AML-193 (cell line): ENCODE data around the gene GRK6.
"Not testable (repeated sequence)": the region's sequence is repeated elsewhere in the genome, so short reads cannot be mapped to it uniquely, and the experiment has no call there.

ENCODE experiments used
- DNase-seq, 2 experiments: peaks; one replicate each; lab custom pipeline; 2025; lab: John Stamatoyannopoulos, UW

GRK6 gene

GRCh38 chr5:177399997-177400868 lies 26.2 kb upstream of the GRK6 start, which contains the start of gene PFN3:
PFN3 (minus strand) TSS chr5:177400661; CDS start chr5:177400576, 85 bp downstream.
- no peak for DNase-seq

DNA sequence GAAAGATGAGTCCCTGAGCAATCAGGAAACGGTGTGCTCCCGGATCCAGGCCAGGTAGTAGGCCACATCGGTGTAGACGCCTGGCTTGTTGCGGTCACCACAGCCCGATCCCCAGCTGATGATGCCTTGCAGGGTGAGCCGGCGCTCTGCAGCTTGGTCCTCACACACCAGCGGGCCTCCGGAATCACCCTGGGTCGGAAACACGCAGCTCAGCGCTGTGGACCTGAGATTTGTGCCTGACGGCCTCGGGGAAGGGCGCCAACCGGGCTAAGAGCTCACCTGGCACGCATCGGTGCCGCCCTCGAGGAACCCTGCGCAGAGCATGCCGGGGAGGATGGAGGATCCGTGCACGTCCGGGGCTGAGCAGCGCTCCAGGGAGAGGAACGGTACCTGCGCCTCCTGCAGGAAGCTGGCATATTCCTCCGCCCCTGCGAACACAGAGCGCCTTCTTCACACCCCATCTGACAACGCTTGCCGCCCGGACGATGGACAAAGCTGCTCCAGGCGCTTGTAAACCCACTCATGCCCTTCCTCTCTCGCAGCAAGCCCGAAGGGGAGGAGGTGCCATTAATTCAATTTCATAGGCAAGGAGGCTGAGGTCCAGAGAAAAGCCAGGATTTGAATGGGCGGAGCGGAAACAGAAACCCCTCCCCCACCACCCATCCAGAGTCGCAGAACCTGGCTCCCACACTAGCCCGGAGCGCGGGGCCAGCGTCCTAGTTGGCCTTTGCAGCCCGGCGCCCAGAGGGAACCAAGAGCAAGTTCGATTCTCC lies 24.0 kb upstream of the GRK6 start:
- no peak for DNase-seq

- DNase-seq = peak; percentile 12 to 31
Measured at GRCh38 chr5:177403102-177403791, 23.2 kb upstream of the GRK6 start.

DNA sequence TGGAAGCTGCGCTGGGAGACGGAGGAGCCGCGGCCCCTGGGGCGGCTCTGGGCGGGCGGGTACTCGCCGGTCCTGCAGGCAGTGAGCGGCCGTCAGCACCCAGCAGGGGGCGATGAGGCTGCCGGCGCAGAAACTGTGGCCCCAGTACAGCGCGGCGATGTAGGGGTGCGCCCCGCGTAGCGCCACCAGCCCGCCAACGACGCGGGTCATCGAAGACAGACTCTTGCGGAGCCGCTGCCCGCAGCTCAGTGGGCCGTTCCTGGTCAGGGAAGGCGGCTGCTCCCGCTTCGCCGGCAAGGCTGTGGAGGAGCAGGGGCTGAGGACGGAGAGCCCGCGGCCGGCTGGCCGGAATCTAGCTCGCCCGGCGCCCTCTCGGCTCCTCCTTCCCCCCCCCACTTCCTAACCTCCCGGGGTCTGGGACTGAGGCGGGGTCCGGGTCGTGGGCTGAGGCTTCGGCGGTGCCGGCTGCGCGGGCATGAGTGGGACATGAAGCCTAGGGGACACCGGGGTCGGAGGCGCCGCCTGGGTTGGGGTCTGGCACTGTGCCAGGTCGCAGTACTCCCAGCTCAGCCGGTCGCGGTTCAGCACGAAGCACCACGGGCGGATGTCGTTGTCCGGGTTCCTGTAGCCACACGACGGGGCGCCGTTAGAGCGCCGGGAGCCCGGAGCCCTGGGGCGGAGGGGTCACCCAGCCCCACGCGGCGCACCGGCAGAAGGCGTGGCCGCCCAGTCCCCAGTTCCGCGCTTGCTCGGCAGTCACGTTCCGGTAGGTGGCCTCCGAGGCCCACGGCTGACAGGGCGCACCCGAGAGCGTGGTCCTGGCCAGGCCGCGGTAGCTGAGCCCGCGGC lies 22.5 kb upstream of the GRK6 start:
- DNase-seq = peak; percentile 81 to 84

DNA sequence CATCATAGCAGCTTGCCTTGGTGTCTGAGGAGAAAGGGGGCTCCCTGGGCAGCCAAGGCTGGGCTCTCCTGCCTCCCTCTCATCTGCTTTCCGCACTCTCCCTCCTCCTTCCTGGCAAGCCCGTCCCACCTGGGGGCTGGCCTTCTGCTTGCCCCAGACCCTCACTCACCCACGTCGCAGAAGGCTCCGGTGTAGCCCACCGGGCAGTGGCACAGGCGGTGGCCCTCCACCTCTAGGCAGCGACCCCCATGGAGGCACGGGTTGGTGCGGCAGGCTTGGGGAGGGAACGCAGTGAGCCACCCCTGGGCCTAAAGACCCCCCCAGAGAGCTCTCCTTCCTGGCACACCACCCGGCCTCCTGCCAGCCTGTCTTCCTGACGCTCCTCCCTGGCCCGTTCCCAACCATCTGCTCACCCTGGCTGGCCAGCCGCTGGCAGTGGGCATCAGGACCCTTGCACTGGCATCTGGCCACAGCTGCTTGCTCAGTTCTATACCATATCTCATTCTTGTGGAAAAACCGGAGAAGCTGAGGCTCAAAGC lies 21.8 kb upstream of the GRK6 start:
- DNase-seq = no peak

DNA sequence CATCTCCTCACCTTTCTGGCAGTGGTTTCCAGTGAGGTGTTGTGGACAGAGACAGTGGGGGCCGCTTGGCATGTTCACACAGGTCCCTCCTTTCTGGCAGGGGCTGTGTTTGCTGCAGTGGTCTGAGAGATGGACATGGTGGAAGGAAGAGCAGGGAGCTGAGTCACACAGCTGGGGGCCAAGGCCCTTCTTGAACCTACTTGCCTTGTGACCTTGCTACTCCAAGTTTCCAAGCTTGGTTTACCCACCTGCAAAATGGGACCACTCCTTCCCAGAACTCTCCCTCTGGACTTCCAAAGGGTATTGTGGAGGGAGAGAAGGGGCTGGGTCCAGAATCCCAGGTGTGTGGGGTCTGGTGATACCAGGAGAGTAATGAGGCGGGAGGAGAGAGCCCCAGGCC lies 21.2 kb upstream of the GRK6 start:
- no peak for DNase-seq

DNA sequence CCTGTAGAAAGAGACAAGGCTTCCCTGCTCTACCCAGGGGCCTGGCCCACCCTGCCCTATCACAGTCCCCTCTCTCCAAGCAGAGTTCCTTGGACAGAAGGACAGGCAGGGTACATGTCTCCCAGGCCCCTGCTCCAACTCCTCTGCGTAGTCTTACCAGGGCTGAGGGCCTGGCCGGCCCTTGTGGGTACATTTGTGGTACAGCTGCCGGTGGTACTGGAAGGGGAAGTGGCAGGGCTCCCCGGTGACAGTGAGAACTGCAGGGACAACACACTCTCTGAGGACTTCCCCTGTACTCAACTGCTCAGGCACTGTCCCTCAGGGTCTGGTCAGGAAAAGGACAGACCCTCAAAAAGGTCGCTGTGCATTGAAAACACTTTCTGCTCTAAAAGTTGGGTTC lies 20.7 kb upstream of the GRK6 start:
- peak; percentile 83 to 91 for DNase-seq

DNA sequence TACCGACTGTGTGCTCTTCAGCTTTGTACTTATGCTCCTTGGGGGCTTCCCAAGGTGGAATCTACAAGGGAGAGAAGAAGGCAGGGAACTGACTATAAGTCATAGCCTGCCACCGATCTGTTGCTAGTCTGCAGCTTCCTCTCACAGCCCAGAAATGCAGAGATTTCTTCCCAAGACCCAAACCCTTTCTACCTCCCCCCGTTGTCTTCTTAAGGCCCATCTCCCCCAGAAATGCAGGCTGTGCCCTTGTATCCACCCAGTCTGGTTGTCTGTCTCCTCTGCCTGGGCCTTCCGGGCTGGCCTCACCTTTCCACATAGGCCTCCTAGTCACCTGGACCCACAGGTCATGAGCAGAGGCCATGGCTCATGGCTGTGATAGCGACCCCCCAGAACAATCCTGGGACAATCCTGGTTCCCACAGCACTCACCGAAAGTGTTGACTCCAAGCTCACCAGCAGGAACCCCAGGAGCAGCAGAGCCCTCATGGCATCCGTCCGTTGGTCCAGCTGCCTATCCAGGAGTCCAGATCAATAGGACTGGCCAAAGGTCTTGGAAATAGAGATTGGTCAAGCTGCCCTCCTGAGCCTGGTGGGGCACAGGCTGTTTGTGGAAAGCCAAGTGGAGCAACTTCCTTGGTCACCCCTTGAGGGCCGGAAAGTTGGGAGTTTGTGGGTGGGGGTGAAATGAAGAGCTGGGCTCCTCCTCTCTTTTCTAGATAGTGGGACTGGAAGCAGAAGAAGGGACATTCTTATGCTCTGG lies 17.3 kb upstream of the GRK6 start, which contains the start of gene F12:
Gene F12 (minus strand): TSS at position 522 of the 759 bp plus-strand sequence. CDS start 37 bp downstream, at position 485.
- DNase-seq = no peak

DNA sequence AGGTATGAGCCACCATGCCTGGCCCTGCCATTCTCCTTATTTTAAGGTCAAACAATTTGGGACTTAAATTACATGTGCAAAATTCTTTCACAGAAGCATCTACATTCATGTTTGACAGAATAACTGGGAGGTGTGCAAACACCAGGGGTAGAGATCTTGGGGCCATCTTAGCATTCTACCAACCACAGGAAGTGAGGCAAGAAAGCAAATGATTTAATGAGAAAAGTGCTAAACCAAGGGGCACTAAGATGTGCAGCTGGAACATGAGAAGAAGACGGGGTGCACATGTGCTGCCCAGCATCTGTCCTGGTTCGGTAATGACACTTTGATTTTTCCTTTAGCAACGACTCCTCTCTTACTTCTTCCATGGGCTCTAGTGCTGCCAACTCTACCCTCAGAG lies 15.9 kb upstream of the GRK6 start:
- peak in 1 of 2 experiments; percentile 21 for DNase-seq

DNA sequence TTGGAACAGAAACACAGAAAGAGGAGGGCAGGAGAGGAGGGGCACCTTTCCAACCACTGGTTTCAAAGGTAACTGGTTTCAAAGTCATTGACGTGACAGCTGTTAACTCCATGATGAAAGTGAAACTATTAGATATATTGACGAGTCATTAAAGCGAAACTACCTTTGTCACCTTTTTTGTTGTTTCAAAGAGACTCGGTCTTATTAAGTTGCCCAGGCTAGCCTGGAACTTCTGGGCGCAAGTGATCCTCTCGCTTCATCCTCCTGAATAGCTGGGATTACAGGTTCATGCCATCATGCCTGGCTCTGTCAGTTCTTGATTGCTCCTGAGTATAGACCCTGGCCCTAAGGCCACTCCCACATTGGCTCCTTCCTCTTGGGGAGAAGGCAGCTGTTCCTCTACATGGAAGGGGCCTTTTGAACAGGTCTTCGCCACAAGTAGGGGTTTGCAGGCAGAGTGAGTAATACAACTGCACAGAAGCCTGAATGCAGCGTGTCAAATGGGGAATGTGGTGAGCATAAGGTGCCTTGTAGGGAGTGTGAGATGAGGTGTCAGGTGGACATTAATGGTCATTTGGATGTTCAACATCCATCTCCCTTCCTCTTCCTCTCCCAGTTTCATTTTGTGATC lies 13.8 kb upstream of the GRK6 start:
- DNase-seq = no peak

DNA sequence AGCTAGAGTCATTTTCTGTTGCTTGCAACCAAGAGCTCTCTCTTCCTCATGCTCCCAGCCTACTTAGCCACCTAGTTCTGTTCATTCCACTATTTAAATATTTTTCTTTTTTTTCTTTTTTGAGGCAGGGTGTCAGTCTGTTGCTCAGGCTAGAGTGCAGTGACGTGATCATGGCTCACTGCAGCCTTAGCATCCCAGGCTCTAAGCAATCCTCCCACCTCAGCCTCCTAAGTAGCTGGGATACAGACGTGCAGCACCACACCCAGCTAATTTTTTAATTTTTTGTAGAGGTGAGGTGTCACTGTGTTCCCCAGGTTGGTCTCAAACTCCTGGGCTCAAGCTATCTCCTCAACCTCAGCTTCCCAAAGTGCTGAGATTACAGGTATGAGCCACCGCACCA lies 12.0 kb upstream of the GRK6 start:
- DNase-seq = no peak

- DNase-seq = not testable (repeated sequence)
Measured at GRCh38 chr5:177417081-177417480, 9.4 kb upstream of the GRK6 start.

DNA sequence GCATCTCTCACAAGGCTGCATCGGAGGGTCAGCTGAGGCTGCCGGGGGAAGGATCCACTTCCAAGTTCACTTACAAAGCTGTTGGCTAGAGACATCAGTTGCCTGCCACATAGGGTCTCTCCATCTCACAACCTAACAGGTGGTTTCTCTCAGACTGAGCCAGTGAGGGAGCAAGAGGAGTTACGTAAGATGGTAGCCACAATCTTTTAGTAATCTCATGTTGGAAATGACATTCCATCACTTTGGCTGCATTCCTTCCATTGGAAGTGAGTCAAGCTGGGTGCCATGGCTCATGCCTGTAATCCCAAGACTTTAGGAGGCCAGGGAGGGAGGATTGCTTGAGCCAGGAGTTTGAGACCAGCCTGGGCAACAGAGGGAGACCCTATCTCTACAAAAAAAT lies 7.4 kb upstream of the GRK6 start:
- DNase-seq = no peak

GRCh38 chr5:177420472-177420871 lies 6.0 kb upstream of the GRK6 start:
- not testable (repeated sequence) for DNase-seq

DNA sequence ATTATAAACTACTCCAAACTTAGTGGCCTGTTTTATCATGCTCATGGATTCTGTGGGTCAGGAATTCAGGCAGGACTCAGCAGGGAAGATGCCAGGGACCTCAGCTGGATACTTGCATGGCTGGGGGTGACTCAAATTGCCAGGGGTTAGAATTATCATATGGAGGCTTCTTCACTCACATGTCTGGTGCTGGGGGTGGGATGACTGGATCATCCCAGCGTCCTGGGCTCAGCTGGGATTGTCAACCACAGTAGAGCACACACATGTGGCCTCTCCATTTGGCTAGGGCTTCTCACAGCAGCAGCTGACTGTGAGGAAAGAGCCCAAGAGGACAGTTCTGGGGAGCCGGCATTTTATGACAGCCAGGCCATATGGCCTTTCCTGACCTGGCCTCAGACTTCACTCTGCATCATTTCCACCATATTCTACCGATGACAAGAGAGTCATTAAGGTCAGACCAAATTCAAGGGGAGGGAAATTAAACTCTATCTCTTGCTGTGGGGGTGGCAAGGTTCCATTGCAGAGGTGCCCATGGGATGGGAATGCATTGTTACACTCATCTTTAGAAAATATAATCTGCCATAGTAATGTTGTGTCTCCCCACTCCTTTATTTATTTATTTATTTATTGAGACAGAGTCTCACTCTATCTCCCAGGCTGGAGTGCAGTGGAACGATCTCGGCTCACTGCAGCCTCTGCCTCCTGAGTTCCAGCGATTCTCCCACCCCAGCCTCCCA lies 5.2 kb upstream of the GRK6 start:
- no peak for DNase-seq

- DNase-seq = no peak
Measured at GRCh38 chr5:177423671-177424070, 2.8 kb upstream of the GRK6 start.

DNA sequence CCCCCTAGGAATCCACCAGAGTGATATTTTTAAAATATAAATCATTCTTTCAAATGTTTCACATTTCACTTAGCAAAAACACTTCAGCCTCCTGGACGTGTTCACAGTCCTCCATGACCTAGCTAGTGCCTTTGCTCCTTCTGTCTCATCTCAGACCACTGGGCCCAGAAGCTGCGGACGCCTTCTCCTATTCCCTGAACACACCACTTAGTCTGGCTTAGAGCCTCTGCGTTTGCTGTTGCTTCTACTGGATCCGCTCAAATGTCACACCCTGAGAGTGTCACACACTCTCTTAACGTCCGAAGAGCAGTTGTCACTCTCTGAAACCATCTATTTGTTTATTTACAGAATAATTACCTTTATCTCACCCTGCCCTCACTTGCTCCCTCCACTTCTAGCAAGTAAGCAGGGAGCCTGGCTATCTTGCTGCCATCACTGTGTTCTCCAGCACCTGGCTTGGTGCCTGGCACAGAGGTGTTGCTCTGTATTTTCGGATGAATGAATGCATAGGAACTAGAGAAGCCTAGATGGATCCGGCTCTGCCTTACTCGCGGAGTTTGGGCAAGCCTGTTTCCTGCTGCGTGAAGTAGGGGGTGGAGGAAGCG lies 1.2 kb upstream of the GRK6 start:
- DNase-seq = no peak

DNA sequence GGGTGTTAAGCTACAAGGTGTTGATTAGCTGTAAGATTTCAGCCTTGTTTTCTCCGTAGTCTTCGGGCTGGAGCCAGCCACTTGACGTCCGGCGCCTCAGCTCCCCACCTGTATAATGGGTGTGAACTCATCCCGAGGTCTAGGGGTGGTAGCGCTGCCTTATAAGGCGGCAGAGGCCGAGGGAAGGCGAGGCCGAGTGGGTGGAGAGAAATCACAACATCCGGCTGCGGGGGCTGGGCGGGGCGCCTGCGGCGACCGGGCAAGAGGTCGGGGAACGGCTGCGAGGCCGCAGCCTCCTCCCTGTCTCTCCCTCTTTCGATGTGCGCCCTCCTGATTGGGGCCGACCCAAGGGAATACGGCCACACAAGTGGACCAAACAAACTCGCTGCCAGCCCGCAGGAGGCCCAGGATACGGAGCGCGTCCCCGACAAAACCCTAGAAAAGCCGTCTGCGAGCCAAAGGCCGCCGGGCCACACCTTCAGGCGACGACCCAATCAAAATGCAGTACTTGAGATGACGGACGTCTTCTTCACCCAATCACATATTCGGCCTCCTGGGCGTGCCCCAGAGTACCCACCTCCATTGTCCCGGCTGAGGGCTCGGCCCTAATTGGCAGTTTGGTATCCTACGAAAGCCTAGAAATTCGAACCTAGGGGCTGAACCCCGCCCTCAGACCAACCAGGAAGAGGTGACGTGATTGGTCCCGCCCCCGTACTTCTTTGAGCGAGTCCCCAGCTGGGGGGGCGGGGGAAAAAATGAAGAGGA lies 493 bp upstream of the GRK6 start:
- DNase-seq = peak; percentile 99
